Hepatocyte (in vitro differentiated cells): ENCODE results near the gene ZNF184. TPM values are rescaled to one million over a fixed set of nuclear protein-coding genes. Genes with fewer than 3 reads are reported as not detected.

ENCODE experiments used
- DNase-seq: peaks from one replicate; pipeline ENCODE4 v3.0.0-alpha.2; 2016; ENCODE audit warnings: low spot score
- H2AFZ ChIP-seq: fragments of 200-600 bp; sonication (generic); 2 replicates; pipeline ENCODE4 v1.6.0; 2016; ENCODE audit warnings: antibody characterized with exemption, mild to moderate bottlenecking
- H3K27ac ChIP-seq: fragments of 200-600 bp; sonication (generic); 2 replicates; pipeline ENCODE4 v1.5.1; 2016; ENCODE audit warnings: mild to moderate bottlenecking
- H3K27me3 ChIP-seq: fragments of 200-600 bp; sonication (generic); 2 replicates; pipeline ENCODE4 v1.6.1; 2016
- H3K36me3 ChIP-seq: fragments of 200-600 bp; sonication (generic); replicated peaks from 2 replicates; pipeline ENCODE4 v1.5.1; 2016; ENCODE audit warnings: low read depth; ENCODE audit not compliant: insufficient read depth
- H3K4me1 ChIP-seq: fragments of 200-600 bp; sonication (generic); 2 replicates; pipeline ENCODE4 v1.5.1; 2016; ENCODE audit warnings: mild to moderate bottlenecking, moderate library complexity; ENCODE audit not compliant: insufficient read depth
- H3K4me2 ChIP-seq: fragments of 200-600 bp; sonication (generic); 2 replicates; pipeline ENCODE4 v1.6.0; 2016
- H3K4me3 ChIP-seq: fragments of 200-600 bp; sonication (generic); 2 replicates; pipeline ENCODE4 v1.5.1; 2016; ENCODE audit warnings: mild to moderate bottlenecking
- H3K79me2 ChIP-seq: fragments of 200-600 bp; sonication (generic); 2 replicates; pipeline ENCODE4 v1.6.0; 2017; ENCODE audit warnings: mild to moderate bottlenecking
- H3K9me2 ChIP-seq: fragments of 200-600 bp; sonication (generic); replicated peaks from 2 replicates; pipeline ENCODE4 v1.6.0; 2017; ENCODE audit warnings: mild to moderate bottlenecking; ENCODE audit not compliant: insufficient read depth
- H3K9me3 ChIP-seq: fragments of 200-600 bp; sonication (generic); 2 replicates; pipeline ENCODE4 v1.5.1; 2016; ENCODE audit warnings: low read depth, mild to moderate bottlenecking
- H4K20me1 ChIP-seq: fragments of 200-600 bp; sonication (generic); 2 replicates; pipeline ENCODE4 v1.6.0; 2016; ENCODE audit warnings: mild to moderate bottlenecking; ENCODE audit not compliant: insufficient read depth, poor library complexity, severe bottlenecking
- EZH2 ChIP-seq: fragments of 200-600 bp; sonication (generic); IDR thresholded peaks from 2 replicates; pipeline ENCODE4 v1.6.1; 2016; ENCODE audit warnings: antibody characterized with exemption, mild to moderate bottlenecking, borderline replicate concordance
- EZH2phosphoT487 ChIP-seq: fragments of 200-600 bp; sonication (generic); IDR thresholded peaks from one replicate; pipeline ENCODE4 v1.6.1; 2018; ENCODE audit warnings: antibody characterized with exemption, mild to moderate bottlenecking, low read depth, moderate library complexity; ENCODE audit not compliant: unreplicated experiment, severe bottlenecking
- WGBS: methylation state at CpG from one replicate; pipeline ENCODE4 v1.1.6; 2016; ENCODE audit warnings: low lambda C conversion rate; ENCODE audit errors: missing lambda C conversion rate; 5-methylcytosine and 5-hydroxymethylcytosine counted together
- polyA plus RNA-seq: library from polyadenylated mRNA; unstranded; fragments of >200 nt; fragmentation: Nextera tagmentation; extraction: Ambion mirVana; gene quantifications from 2 replicates; pipeline ENCODE4 v1.2.1, GENCODE V29; 2016
- total RNA-seq: library from RNA; depleted of rRNA; stranded (reverse); fragments of >200 nt; gene quantifications from 2 replicates; pipeline ENCODE4 v1.2.3, GENCODE V29; 2014
- TF ChIP-seq, protein P1 (sequence below): fragments of 200-600 bp; sonication (generic); IDR thresholded peaks from 2 replicates; pipeline ENCODE4 v1.5.1; 2016; ENCODE audit warnings: antibody characterized with exemption, mild to moderate bottlenecking; ENCODE audit not compliant: poor library complexity

The ZNF184 gene
- total and polyA plus RNA-seq, 2 experiments from 2014 or later = 5.1 to 12.3 TPM

DNA sequence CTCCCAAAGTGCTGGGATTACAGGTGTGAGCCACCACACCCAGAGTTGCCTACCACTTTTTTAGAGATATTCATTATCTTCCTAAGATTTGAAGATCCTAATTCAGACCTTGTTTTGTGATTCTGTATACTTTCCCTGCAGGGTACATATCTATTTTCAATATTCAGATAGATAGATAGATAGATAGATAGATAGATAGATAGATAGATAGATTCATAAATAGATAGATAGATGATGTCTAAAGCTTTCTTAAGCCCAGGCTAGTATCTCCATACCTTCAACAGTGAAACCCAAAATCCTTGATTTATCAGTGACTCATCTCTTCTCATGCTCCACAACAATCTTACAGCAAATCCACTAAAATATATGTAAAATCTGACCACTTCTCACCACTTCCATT lies 53.5 kb downstream of the ZNF184 start:
- H2AFZ ChIP-seq = no peak overlapping the region
- no peak for DNase-seq
- no peaks in the 10 kb centered on the region for H3K9me2 ChIP-seq
- no peaks in the 10 kb centered on the region for H3K27me3 ChIP-seq
- TF ChIP-seq, protein P1, sequence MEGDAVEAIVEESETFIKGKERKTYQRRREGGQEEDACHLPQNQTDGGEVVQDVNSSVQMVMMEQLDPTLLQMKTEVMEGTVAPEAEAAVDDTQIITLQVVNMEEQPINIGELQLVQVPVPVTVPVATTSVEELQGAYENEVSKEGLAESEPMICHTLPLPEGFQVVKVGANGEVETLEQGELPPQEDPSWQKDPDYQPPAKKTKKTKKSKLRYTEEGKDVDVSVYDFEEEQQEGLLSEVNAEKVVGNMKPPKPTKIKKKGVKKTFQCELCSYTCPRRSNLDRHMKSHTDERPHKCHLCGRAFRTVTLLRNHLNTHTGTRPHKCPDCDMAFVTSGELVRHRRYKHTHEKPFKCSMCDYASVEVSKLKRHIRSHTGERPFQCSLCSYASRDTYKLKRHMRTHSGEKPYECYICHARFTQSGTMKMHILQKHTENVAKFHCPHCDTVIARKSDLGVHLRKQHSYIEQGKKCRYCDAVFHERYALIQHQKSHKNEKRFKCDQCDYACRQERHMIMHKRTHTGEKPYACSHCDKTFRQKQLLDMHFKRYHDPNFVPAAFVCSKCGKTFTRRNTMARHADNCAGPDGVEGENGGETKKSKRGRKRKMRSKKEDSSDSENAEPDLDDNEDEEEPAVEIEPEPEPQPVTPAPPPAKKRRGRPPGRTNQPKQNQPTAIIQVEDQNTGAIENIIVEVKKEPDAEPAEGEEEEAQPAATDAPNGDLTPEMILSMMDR = no peak
- TF ChIP-seq EZH2phosphoT487 (no peak), EZH2 (no peak)
- H3K36me3 ChIP-seq = no peaks in the 10 kb centered on the region
- H3K79me2 ChIP-seq = no peaks in the 10 kb centered on the region
- no peaks in the 10 kb centered on the region for H3K9me3 ChIP-seq
- no peaks in the 10 kb centered on the region for H3K4me1 ChIP-seq
- no peak overlapping the region for H3K4me3 ChIP-seq
- H3K4me2 ChIP-seq = no peak overlapping the region
- no peaks in the 10 kb centered on the region for H4K20me1 ChIP-seq
- no peak overlapping the region for H3K27ac ChIP-seq

DNA sequence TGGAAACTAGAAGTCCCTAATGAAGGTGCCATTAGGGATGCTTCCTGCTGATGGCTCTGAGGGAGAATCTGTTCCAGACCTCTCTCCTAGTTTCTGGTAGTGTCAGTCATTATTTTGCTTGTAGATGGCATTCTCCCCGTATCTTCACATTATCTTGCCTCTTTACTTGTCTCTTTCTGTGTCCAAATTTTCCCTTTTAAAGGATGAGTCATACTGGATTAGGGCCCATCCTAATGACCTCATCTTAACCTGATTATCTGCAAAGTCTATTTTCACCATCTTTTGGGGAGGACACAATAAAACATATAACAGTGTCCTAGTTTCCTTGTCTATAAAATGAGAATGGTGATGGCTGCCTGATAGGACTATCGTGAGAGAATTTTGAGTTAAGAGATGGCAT lies 57.0 kb downstream of the ZNF184 start:
- no peak overlapping the region for H3K4me2 ChIP-seq
- TF ChIP-seq EZH2 (no peak), EZH2phosphoT487 (no peak)
- TF ChIP-seq, protein P1 = no peak
- 73% methylated on average over 2 of the region's 2 CpGs for WGBS
- no peaks in the 10 kb centered on the region for H3K9me2 ChIP-seq
- DNase-seq = no peak
- H3K36me3 ChIP-seq = no peaks in the 10 kb centered on the region
- no peaks in the 10 kb centered on the region for H4K20me1 ChIP-seq
- no peak overlapping the region for H2AFZ ChIP-seq
- no peaks in the 10 kb centered on the region for H3K9me3 ChIP-seq
- no peaks in the 10 kb centered on the region for H3K79me2 ChIP-seq
- H3K27me3 ChIP-seq = no peaks in the 10 kb centered on the region
- no peak overlapping the region for H3K4me3 ChIP-seq
- H3K4me1 ChIP-seq = no peaks in the 10 kb centered on the region
- no peak overlapping the region for H3K27ac ChIP-seq

DNA sequence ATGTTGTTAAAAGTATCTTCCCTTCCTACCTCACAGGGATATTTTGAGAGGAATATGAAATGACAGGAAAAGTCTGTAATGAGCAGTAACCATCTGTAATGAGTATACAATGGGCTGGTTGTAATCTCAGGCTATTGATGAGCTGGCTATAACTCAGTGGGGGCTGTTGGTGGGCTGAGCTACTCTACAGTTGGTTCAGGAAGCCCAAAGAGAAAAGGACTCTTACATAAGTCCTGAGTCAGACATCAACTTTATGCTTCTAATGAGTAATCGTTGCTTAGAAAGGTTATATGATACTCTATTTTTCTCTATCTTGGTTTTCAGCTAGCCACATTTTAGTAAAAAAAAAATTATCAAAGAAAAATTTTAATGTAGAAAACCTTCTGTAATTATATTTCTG lies 57.9 kb downstream of the ZNF184 start:
- Histone ChIP-seq H3K79me2 (no peaks in the 10 kb centered on the region), H3K27ac (no peak overlapping the region), H3K4me3 (no peak overlapping the region), H3K9me3 (no peaks in the 10 kb centered on the region), H3K27me3 (no peaks in the 10 kb centered on the region), H3K4me2 (no peak overlapping the region), H2AFZ (no peak overlapping the region), H3K36me3 (no peaks in the 10 kb centered on the region), H3K9me2 (no peaks in the 10 kb centered on the region), H4K20me1 (no peaks in the 10 kb centered on the region), H3K4me1 (no peaks in the 10 kb centered on the region)
- 93% methylated on average over 1 of the region's 1 CpG for WGBS
- TF ChIP-seq EZH2phosphoT487 (no peak), EZH2 (no peak)
- TF ChIP-seq, protein P1 = no peak
- DNase-seq = no peak

DNA sequence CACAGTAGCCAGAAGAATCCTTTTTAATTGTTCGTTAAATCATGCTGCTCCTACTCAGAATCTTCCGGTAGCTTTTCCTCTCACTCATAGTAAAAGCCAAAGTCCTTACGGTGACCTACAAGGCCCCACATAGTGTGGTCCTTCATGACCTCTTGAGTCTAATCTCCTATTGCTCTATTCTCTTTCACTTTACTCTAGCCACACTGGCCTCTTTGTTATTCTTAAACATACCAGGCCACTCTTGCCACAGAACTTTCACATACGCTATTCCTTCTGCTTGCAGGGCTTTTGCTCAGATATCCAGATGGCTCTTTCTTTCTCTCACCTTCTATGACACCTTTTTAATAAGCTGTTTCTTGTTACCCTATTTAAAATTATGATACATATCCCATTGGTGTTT lies 58.6 kb downstream of the ZNF184 start:
- no peaks in the 10 kb centered on the region for H3K36me3 ChIP-seq
- H3K4me3 ChIP-seq = no peak overlapping the region
- H3K79me2 ChIP-seq = no peaks in the 10 kb centered on the region
- no peaks in the 10 kb centered on the region for H3K9me2 ChIP-seq
- H3K9me3 ChIP-seq = no peaks in the 10 kb centered on the region
- no peak overlapping the region for H3K27ac ChIP-seq
- H2AFZ ChIP-seq = no peak overlapping the region
- H4K20me1 ChIP-seq = no peaks in the 10 kb centered on the region
- H3K4me2 ChIP-seq = no peak overlapping the region
- no peak for DNase-seq
- TF ChIP-seq EZH2 (no peak), EZH2phosphoT487 (no peak)
- TF ChIP-seq, protein P1 = no peak
- H3K27me3 ChIP-seq = no peaks in the 10 kb centered on the region
- WGBS = 87% methylated on average over 4 of the region's 4 CpGs
- H3K4me1 ChIP-seq = no peaks in the 10 kb centered on the region
